Non-pigmented ciliary epithelial cell (primary cell): Measurements from ENCODE around the gene MGRN1.

Experiments used
- DNase-seq: peaks from one replicate; pipeline ENCODE4 v3.0.0-alpha.2; 2010; ENCODE audit warnings: low read depth

MGRN1 gene

DNA sequence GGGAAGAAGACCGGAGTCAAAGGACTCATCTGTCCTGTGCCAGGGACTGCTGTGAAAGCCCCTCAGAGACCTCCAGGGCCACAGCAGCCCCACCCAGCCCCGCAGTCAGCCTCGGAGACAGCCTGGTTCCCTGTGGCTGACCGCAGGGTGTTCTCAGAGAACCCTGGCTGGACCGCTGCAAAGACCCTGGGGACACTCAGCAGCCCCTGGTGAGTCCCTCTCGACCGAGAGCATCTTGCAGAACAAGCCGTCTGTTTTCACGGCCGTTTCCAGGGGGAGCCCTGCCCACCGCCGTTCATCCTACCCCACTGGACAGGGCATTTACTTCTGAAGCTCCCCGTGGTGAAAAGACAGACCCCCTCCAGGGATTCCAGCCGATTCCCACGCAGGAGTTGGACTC is 20.2 kb upstream of the MGRN1 start:
- DNase-seq, result no peak

GRCh38 chr16:4606354-4606753 is 18.3 kb upstream of the MGRN1 start:
- no peak for DNase-seq

- no peak for DNase-seq
Measured at GRCh38 chr16:4607841-4608703, 16.6 kb upstream of the MGRN1 start.

DNA sequence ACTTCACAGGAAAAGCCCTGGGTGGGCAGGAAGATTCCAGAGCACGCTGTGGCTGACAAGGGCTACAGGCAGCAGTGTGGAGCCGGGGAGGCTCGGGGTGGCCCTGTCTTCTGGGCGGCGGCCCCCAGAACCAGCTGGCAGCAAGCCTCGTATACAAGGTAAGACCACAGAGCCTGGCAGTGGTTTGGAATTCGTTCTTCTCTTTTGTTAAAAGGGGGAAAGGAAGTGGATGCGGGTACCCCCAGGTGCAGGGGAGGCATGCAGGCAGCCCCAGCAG is 16.0 kb upstream of the MGRN1 start:
- DNase-seq, result no peak

DNA sequence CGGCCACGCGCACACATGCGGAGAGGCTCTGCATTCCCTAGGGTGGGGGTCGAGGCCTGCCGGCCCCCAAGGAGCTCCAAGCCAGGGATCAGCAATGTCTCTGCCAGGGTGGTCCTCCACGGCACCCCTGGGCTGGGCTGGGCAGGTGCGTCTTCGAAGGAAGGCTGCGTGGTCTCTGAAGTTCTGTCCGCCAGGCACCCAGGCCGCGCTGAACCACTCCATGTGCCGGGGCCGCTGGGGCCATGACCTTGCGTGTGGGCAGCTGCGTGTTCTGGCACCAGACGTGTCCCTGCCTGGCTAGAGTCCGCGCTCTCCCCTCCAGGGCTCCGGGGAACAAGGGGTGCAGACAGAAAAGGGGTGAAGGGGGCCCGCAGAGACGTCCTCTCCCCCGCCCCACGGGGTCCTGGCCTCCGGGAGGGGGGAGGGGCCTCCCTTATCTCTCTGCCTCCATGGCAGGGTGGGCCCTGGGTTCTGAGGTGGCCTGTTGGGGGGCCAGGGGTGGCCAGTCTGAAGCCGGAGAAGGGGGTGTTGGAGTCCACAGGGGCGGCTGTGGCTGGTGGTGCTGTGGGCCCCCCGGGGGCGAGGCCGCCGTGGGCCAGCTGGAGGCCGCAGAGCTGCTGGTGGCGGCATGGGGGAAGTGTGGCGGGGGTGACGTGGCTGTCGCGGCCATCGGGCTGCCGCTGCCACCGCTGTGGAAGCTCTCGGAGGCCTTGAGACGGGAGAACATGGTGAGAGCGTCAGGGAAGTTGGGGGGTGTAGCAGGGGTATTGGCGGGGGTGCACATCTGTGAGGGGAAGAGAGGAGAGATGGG is 15.2 kb upstream of the MGRN1 start:
- no peak for DNase-seq

- no peak for DNase-seq
Measured at GRCh38 chr16:4610011-4611005, 14.3 kb upstream of the MGRN1 start.

- DNase-seq, result no peak
Measured at GRCh38 chr16:4611337-4612021, 13.1 kb upstream of the MGRN1 start.

GRCh38 chr16:4612474-4612931 is 12.1 kb upstream of the MGRN1 start:
- no peak for DNase-seq

GRCh38 chr16:4612977-4613635 is 11.5 kb upstream of the MGRN1 start:
- no peak for DNase-seq

DNA sequence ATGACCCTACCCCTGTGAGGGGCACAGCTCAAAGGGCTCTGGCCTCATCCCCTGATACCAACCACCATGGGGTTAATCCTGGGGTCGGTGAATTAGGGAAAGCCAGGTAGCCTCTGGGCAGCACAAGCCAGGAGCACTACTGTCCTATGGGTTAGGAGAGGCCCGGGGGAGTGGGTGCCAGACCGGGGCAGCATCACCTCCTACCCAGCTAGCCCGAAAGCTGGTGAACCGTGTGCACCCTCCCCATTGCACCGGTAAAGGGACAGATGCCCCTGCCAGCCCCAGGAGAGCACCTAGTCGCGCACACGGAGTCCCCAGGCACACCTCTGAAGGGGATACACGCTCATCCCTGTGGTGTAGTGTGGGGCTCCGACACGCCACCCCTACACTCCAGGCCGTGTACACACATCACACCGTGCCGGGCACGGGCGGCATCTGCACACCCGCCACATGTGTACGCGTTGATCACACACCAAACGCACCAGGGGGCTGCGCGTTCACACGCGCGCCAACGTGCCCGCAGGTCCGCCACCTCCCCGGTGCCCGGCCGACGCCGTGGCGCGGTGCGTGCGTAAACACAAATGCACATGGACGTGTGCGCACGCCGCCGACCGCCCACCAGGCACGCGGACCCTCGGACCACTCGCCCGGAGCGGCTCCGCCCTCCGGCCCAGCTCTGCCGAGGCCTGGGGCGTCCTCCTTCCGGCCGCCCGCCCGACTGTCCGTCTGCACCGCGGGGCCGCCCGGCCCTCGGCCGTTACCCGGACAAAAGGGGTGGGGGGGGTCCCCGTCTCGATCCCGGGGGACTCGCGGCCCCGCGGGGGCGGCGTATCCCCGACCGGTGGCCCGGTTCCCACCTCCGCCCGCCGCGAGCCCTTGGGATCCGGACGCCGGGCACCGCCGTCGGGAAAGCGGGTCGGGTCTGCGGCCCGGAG is 10.7 kb upstream of the MGRN1 start:
- DNase-seq, result no peak

GRCh38 chr16:4614571-4615383 is 9.8 kb upstream of the MGRN1 start, which contains the start of gene UBALD1:
TSS of gene UBALD1 (minus strand) at chr16:4614888. CDS start at chr16:4614797, 91 bp downstream.
- DNase-seq, result no peak

DNA sequence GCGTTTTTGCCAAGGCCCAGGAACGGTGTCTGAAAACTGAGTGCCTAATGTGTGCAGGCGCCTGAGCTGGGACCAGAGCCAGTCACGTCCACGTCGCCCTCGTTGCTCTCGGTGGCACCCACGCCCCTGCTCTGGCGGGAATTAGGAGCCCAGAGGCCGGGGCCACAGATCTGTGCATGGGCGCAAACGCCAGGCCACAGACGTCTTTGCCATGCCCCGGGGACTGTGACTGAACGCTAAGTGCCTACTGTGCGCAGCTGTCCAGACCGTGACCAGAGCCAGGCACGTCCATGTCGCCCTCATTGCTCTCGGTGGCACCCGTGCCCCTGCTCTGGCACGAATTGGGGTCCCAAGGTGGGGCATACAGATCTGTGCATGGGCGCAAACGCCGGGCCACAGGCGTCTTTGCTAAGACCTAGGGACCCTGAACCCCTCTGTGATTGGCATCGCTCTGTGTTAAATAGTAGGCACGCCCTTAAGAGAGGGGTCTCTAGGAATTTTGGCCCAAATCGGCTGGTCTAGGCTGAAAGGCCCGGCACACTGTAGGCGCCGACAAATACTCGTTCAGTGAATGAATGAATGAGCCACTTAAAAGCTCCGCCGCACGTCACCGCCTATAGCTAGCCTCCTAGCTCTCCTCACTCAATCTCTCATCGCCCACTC is 9.1 kb upstream of the MGRN1 start:
- no peak for DNase-seq

GRCh38 chr16:4616047-4616811 is 8.4 kb upstream of the MGRN1 start:
- DNase-seq, result peak; percentile 99

DNA sequence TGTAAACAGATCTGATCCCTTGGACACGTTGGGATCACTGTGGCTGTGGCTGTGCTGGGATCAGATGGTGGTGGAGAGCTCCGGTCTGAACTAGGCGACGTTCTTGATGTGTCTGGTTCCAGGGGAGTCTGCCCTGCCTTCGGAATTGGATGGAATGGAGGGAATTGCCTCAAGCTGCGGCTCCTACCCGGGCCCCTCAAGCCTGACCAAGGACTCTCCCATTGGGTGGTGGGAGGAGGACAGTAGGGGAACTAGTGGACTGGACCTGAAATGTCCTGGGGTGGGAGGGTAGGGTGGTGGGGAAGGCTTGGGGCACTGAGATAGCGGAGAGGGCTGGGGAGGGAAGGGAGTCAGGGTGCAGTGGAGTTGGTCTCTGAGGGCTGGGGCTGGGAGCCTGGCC is 6.7 kb upstream of the MGRN1 start:
- no peak for DNase-seq

DNA sequence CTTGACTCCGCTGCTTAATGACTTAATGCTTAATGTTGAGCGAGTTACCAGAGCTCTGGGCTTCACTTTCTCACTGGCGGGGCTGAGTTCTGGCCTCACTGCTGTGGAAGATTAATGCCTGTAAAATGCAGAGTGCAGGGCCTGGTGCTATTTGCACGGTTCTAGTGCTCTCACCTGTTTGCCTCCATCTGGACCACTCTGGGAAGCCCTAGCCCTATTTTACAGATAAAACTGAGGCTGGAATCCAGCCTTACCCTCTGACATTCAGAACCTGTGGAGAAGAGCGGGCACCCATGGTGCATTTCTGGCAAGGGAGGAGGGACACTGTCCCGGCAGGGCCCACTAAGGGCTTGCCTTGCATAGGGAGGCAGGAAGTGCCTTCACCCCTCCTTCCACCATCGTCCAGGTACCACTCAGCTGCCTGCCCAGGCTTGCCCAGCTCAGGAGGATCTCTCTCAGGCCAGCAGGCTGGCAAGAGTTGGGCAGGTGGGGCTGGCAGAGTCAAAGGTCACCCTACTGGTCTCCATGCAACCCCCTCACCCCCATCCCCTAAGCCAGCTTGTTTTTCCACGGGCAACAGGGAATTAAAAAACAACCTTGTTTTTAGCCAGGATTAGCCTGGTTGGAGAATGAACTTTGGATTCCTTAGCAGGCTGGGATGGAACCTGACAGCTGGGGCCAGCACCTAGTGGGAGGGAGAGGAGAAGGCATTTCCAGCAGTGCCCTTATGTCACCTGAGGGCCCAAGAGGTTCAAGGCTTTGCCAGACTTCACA is 5.8 kb upstream of the MGRN1 start:
- no peak for DNase-seq

DNA sequence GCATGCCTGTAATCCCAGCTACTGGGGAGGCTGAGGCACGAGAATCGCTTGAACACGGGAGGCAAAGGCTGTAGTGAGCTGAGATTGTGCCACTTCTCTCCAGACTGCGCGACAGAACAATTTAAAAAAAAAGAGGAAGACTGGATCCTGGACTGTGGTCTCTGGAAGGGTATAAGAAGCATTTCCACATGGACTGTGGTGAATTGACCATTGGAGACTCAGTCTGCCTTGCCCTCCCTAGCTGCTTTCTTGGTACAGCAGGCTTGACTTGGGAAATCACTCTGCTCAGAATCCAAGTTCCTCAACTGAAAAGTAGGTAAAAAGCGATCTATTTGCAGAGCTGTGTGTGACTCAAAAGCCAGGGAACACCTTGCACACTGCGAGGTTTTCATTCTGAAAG is 1.0 kb upstream of the MGRN1 start:
- no peak for DNase-seq
